GM23248 (cell line): ENCODE data around the gene DOK3.

ENCODE experiments used
- EZH2 ChIP-seq: fragments of 200-600 bp; sonication (generic); IDR thresholded peaks from 2 replicates; pipeline ENCODE4 v1.6.1; 2018; ENCODE audit warnings: antibody characterized with exemption, mild to moderate bottlenecking; ENCODE audit not compliant: insufficient read depth, poor library complexity, severe bottlenecking
- EZH2phosphoT487 ChIP-seq: fragments of 200-600 bp; sonication (generic); IDR thresholded peaks from 2 replicates; pipeline ENCODE4 v1.6.1; 2018; ENCODE audit warnings: antibody characterized with exemption, moderate library complexity, mild to moderate bottlenecking, low read depth; ENCODE audit not compliant: insufficient read depth

GRCh38 chr5:177552839-177553455 lies 43.3 kb upstream of the DOK3 start:
- TF ChIP-seq EZH2 (no peak), EZH2phosphoT487 (no peak)
